ENCODE measurements around the gene UACA. TPM values are rescaled to one million over a fixed set of nuclear protein-coding genes. Genes with fewer than 3 reads are reported as not detected.

The UACA gene
- polyA plus RNA-seq, 1 of the 3 experiments (the other 2 are of a cell fraction), result 35.9 TPM

- peaks cover 3 to 25% of the 10 kb centered on the region in 2 experiments for H3K4me1 ChIP-seq (ENCODE audit: control insufficient read depth in 1 of 2, insufficient read depth in 2 of 2, low read depth in 1 of 2, low read length in 1 of 2)
- ChIA-PET CTCF (interaction anchor here (1.8 kb wide), 1 partner anchor 13 kb away, joined by 4 read pairs; no protein-coding TSS in a partner anchor), POLR2A (no interaction called here)
- H3K9me2 ChIP-seq, result no peaks in the 10 kb centered on the region
- H3K27me3 ChIP-seq (ENCODE audit: insufficient read depth), result no peaks in the 10 kb centered on the region
- peak overlapping the region; percentile 34 to 37; a peak in 3 of 4 replicates for H3K27ac ChIP-seq (ENCODE audit: low read depth in 2 of 2, low read length in 1 of 2)
- H3K9me3 ChIP-seq, result no peaks in the 10 kb centered on the region; the same call in 1 of the 2 replicates
- no peak overlapping the region for H3K9ac ChIP-seq
- no peak for TF ChIP-seq MXI1 (IDR thresholded peaks at IDR 0.05; ENCODE audit: low read depth, low read length)
- no peak for TF ChIP-seq TEAD4 (IDR thresholded peaks at IDR 0.05; ENCODE audit: borderline replicate concordance, insufficient read depth)
- no peak for TF ChIP-seq EZH2phosphoT487 (IDR thresholded peaks at IDR 0.05; ENCODE audit: borderline replicate concordance, low read depth)
- no peak for TF ChIP-seq SMC3 (IDR thresholded peaks at IDR 0.05; ENCODE audit: low read depth, low read length)
- peak; percentile 46; the same call in 1 of the 2 replicates for TF ChIP-seq JUND (IDR thresholded peaks at IDR 0.05)
- no peak for TF ChIP-seq RFX5 (IDR thresholded peaks at IDR 0.05; ENCODE audit: low read length)
- no peak for TF ChIP-seq CHD2 (IDR thresholded peaks at IDR 0.05; ENCODE audit: low read length, partially characterized antibody)
- TF ChIP-seq, protein P1, sequence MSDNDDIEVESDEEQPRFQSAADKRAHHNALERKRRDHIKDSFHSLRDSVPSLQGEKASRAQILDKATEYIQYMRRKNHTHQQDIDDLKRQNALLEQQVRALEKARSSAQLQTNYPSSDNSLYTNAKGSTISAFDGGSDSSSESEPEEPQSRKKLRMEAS (IDR thresholded peaks at IDR 0.05; ENCODE audit: low read depth), result no peak
- TF ChIP-seq, protein P2, sequence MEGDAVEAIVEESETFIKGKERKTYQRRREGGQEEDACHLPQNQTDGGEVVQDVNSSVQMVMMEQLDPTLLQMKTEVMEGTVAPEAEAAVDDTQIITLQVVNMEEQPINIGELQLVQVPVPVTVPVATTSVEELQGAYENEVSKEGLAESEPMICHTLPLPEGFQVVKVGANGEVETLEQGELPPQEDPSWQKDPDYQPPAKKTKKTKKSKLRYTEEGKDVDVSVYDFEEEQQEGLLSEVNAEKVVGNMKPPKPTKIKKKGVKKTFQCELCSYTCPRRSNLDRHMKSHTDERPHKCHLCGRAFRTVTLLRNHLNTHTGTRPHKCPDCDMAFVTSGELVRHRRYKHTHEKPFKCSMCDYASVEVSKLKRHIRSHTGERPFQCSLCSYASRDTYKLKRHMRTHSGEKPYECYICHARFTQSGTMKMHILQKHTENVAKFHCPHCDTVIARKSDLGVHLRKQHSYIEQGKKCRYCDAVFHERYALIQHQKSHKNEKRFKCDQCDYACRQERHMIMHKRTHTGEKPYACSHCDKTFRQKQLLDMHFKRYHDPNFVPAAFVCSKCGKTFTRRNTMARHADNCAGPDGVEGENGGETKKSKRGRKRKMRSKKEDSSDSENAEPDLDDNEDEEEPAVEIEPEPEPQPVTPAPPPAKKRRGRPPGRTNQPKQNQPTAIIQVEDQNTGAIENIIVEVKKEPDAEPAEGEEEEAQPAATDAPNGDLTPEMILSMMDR (IDR thresholded peaks at IDR 0.05), result no peak
- TF ChIP-seq RXRA (IDR thresholded peaks at IDR 0.05; ENCODE audit: borderline replicate concordance, low read depth), result 0 out of 2 replicates have a peak, but pooled peaks have one; percentile 13
- TF ChIP-seq POLR2AphosphoS5 (IDR thresholded peaks at IDR 0.05; ENCODE audit: low read depth, low read length), result peak; percentile 9; the same call in 1 of the 2 replicates
- no peak for TF ChIP-seq NRF1 (IDR thresholded peaks at IDR 0.05; ENCODE audit: low read depth, low read length)
- TF ChIP-seq ZBTB33 (IDR thresholded peaks at IDR 0.05; ENCODE audit: borderline replicate concordance, low read depth), result no peak
- TF ChIP-seq SIN3A (IDR thresholded peaks at IDR 0.05; ENCODE audit: borderline replicate concordance, low read depth, low read length), result no peak
- TF ChIP-seq EP300 (IDR thresholded peaks at IDR 0.05; ENCODE audit: borderline replicate concordance in 1 of 2, low read depth in 1 of 2, low read length in 1 of 2), result no peak
- no peak for TF ChIP-seq IRF3 (IDR thresholded peaks at IDR 0.05; ENCODE audit: low read depth, low read length)
- TF ChIP-seq GABPA (IDR thresholded peaks at IDR 0.05; ENCODE audit: low read depth), result no peak
- TF ChIP-seq TCF12 (IDR thresholded peaks at IDR 0.05), result no peak
- TF ChIP-seq FOSL2 (IDR thresholded peaks at IDR 0.05; ENCODE audit: borderline replicate concordance, low read depth), result peak; percentile 45; the same call in 1 of the 2 replicates
- TF ChIP-seq TAF1 (IDR thresholded peaks at IDR 0.05; ENCODE audit: borderline replicate concordance, low read depth, low read length), result no peak
- TF ChIP-seq MEF2A (IDR thresholded peaks at IDR 0.05; ENCODE audit: borderline replicate concordance, low read depth), result no peak
- TF ChIP-seq, protein P3, sequence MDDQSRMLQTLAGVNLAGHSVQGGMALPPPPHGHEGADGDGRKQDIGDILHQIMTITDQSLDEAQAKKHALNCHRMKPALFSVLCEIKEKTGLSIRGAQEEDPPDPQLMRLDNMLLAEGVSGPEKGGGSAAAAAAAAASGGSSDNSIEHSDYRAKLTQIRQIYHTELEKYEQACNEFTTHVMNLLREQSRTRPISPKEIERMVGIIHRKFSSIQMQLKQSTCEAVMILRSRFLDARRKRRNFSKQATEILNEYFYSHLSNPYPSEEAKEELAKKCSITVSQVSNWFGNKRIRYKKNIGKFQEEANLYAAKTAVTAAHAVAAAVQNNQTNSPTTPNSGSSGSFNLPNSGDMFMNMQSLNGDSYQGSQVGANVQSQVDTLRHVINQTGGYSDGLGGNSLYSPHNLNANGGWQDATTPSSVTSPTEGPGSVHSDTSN (IDR thresholded peaks at IDR 0.05), result peak; percentile 38; the same call in 1 of the 2 replicates
- no peak for TF ChIP-seq FOXM1 (IDR thresholded peaks at IDR 0.05; ENCODE audit: low read depth)
- no peak for TF ChIP-seq ELF1 (IDR thresholded peaks at IDR 0.05)
- no peak for TF ChIP-seq RAD21 (IDR thresholded peaks at IDR 0.05; ENCODE audit: low read length)
- H3K4me2 ChIP-seq, result no peak overlapping the region
- DNase-seq, result no peak
- peaks cover 0 to 23% of the 10 kb centered on the region in 2 experiments for H3K36me3 ChIP-seq (replicated peaks in 1 of 2; ENCODE audit: control insufficient read depth in 1 of 2, insufficient read depth in 2 of 2, low read length in 1 of 2)
- peaks cover 100% of the 10 kb centered on the region for H3K79me2 ChIP-seq (ENCODE audit: insufficient read depth)
- no peak overlapping the region for H3K4me3 ChIP-seq (ENCODE audit: low read depth in 2 of 2, low read length in 1 of 2)
- H4K20me1 ChIP-seq (ENCODE audit: insufficient read depth), result peaks cover 66% of the 10 kb centered on the region
- 49% methylated on average over 2 of the region's 2 CpGs for WGBS (ENCODE audit: low lambda C conversion rate)
- no peak overlapping the region for H2AFZ ChIP-seq (ENCODE audit: low read depth)
- peaks cover 28% of the 10 kb centered on the region for H3F3A ChIP-seq (replicated peaks; ENCODE audit: insufficient read depth)
Observed at GRCh38 chr15:70741677-70742293, 21.6 kb downstream of the UACA start.

Measured in SK-N-SH (cell line).